ENCODE results near the gene CRIP3.
A peak's percentile ranks its signal among the peaks of the same experiment; 100 is the strongest.
"Not testable (repeated sequence)": the region's sequence is repeated elsewhere in the genome, so short reads cannot be mapped to it uniquely, and the experiment has no call there.

CRIP3 gene

DNA sequence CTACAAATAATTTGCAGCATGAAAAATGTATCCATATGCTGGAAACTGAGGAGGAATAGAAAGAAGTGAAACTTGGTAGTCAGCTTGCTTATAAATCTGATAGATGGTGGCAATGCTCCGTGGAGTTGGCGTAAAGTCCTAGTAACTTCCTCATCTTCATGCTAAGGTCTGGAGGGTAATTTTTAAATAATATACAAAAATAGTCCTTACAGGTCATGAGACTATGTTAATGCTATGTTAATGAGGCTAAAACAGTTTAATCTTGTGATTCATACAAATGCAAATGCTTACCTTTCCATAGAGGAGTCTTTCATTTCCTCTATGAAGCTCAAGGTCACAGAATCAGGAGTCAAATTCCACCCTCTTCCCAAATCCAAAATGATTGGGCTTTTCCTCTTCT, 9.4 kb upstream of the CRIP3 start:
- Mint-ChIP-seq H3K4me3 (no peak overlapping the region), H3K27me3 (no peaks in the 10 kb centered on the region), H3K9me3 (ENCODE audit: low read depth) (no peaks in the 10 kb centered on the region), H3K36me3 (peaks cover 2% of the 10 kb centered on the region), H3K27ac (no peak overlapping the region), H3K4me1 (ENCODE audit: low read depth) (no peaks in the 10 kb centered on the region)

DNA sequence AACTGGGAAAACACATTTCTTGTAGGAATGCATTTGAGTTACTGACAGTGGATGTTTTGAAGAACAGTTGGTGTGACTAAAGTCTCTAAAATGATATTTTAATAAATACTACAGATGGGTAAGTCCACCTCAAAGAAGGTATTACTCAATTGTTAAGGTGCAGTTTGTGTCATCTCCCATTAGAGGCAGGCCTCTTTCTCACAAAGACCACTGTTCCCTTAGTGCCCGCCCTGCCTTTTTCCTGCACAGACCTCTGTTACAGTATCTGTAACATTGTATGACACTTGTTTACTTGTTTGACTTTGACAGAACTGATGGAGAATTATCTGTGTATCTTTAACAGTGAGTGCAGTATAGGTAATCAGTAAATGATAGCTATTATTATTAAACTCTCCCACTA, 5.2 kb upstream of the CRIP3 start:
- H3K4me1 Mint-ChIP-seq (ENCODE audit: low read depth), result peaks cover 5% of the 10 kb centered on the region
- no peak overlapping the region for H3K27ac Mint-ChIP-seq
- no peaks in the 10 kb centered on the region for H3K27me3 Mint-ChIP-seq
- H3K36me3 Mint-ChIP-seq, result peaks cover 2% of the 10 kb centered on the region
- H3K9me3 Mint-ChIP-seq (ENCODE audit: low read depth), result no peaks in the 10 kb centered on the region
- H3K4me3 Mint-ChIP-seq, result no peak overlapping the region

DNA sequence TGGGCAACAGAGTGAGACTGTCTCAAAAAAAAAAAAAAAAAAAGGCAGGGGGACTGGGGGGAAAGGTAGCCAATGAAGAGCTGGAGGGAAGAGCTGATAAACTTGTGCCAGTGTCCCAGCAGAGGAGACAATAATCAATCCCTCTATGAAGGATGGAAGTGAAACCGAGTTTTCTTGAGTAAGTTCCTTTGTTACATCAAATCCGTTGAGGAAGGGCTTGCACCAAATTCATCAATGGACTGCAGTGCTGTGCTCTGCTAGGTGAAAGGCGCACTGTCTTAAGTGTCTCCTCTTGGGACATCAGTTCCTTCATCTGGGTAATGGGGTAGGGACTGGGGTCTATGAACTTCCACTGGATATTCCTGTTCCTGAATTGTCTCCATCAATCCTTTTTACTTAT, 3.0 kb upstream of the CRIP3 start:
- no peaks in the 10 kb centered on the region for H3K9me3 Mint-ChIP-seq (ENCODE audit: low read depth)
- H3K27me3 Mint-ChIP-seq, result no peaks in the 10 kb centered on the region
- H3K27ac Mint-ChIP-seq, result no peak overlapping the region
- H3K4me3 Mint-ChIP-seq, result no peak overlapping the region
- peaks cover 10% of the 10 kb centered on the region for H3K4me1 Mint-ChIP-seq (ENCODE audit: low read depth)
- no peaks in the 10 kb centered on the region for H3K36me3 Mint-ChIP-seq

DNA sequence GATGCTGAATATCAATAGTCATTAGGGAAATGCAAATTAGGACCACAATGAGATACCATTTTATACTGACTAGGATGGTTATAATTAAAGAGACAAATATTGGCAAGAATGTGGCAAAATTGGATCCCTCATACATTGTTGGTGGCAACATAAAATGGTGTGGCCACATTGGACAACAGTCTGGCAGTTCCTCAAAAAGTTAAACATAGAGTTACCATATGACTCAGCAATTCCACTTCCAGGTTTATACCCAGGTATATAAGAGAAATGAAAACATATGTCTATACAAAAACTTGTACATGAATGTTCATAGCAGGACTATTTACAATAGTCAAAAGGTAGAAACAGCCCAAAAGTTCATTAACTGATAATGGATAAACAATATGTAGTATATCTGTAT, 2.0 kb upstream of the CRIP3 start:
- peaks cover 10% of the 10 kb centered on the region for H3K4me1 Mint-ChIP-seq (ENCODE audit: low read depth)
- H3K4me3 Mint-ChIP-seq, result no peak overlapping the region
- H3K9me3 Mint-ChIP-seq (ENCODE audit: low read depth), result no peaks in the 10 kb centered on the region
- H3K27ac Mint-ChIP-seq, result no peak overlapping the region
- H3K36me3 Mint-ChIP-seq, result no peaks in the 10 kb centered on the region
- H3K27me3 Mint-ChIP-seq, result no peaks in the 10 kb centered on the region

DNA sequence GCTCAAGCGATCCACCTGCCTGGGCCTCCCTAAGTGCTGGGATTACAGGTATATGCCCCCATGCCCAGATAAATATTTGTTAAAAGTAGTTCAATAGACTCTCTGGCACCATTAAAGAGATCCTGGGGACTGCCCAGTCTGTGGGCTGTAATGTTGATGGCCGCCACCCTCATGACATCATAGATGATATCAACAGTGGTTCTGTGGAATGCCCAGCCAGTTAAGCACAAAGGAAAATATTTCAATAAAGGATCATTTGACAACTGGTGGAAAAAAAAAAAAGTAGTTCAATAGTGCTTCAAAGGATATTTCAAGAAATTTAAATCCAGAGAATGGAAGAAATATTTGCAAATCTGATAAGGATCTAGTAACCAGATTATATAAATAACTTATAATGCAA, 1.5 kb upstream of the CRIP3 start:
- peaks cover 10% of the 10 kb centered on the region for H3K4me1 Mint-ChIP-seq (ENCODE audit: low read depth)
- no peaks in the 10 kb centered on the region for H3K36me3 Mint-ChIP-seq
- no peak overlapping the region for H3K4me3 Mint-ChIP-seq
- H3K27me3 Mint-ChIP-seq, result no peaks in the 10 kb centered on the region
- no peak overlapping the region for H3K27ac Mint-ChIP-seq
- no peaks in the 10 kb centered on the region for H3K9me3 Mint-ChIP-seq (ENCODE audit: low read depth)

DNA sequence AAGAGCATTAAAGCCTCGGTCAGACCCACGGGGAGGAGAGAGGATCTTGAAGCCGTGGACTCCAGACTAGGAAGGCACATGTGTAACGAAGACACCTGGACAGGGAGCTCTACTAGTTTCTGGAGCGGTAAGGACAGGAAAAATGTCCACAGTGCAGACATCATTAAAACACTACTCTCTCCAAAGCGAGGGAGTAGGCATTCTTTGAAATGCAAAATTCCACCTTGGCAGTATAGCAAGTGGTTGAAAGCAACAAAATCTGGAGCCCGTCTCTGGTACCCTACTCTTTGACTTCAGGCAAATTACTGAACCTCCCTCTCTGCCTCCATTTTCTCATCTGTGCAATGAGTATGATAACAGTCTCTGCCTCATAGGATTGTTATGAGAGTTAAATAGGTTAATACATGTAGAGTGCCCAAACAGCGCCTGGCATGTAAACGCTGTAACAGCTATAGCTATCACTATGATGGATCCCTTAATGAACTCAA, 408 bp upstream of the CRIP3 start:
- no peak overlapping the region for H3K27ac Mint-ChIP-seq

DNA sequence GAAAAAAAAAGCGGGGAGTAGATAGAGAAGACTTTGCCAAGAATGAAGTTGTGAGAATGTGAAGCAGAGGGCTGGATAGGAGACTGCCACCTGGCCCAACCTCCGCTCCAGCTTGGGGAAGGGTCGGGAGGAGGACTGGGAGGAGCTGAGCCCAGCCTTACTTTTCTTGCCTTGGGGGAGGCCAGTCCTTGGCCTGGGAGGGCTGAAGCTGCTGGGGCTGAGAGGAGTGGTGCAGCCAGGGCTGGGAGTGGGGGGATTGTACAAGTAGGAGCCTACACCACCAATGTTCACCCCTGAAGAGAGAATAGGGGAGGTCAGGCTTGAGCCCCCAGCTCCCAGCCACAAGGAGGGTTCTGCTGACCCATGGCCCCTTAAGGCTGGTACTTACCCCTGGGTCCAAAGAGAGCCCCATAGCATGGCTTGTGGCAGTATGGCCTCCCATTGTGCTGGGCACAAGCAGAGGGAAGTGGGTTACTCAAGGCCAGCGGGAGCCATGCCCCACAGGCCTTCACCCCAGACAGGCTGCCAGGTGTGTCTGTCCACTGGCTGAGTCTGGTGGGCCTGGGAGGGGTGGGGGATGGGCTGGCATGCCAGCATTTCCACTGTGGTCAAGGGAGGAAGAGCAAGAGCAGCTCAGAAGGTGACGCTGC, 1.1 kb downstream of the CRIP3 start:
- Mint-ChIP-seq H3K27me3 (no peaks in the 10 kb centered on the region), H3K9me3 (ENCODE audit: low read depth) (no peaks in the 10 kb centered on the region), H3K4me3 (peak overlapping the region; percentile 61), H3K4me1 (ENCODE audit: low read depth) (peaks cover 10% of the 10 kb centered on the region), H3K36me3 (no peaks in the 10 kb centered on the region), H3K27ac (no peak overlapping the region)

More for the DNA sequence above, 408 bp upstream of the CRIP3 start:
- Mint-ChIP-seq H3K4me3 (peak overlapping the region; percentile 83), H3K27me3 (no peaks in the 10 kb centered on the region), H3K36me3 (no peaks in the 10 kb centered on the region), H3K9me3 (ENCODE audit: low read depth) (no peaks in the 10 kb centered on the region), H3K4me1 (ENCODE audit: low read depth) (peaks cover 10% of the 10 kb centered on the region)

DNA sequence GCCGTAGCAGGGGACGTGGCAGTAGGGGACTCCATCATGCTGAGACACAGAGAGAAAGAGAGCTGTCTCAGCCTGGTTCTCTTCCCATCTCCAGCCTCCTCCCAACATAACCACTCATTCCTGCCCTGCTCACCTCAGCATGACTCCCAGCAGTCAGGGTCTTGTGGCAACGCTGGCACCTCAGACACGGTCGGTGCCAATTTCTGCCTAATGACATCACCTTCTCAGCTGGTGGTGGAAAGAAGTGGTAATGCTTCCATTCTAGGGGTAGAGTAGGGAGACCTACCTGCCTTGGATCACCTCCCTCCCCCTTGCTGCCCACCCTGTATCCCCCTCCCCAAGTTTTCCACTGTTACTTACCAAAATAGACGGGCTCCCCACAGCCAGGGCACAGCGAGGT, 2.5 kb downstream of the CRIP3 start:
- Mint-ChIP-seq H3K36me3 (no peaks in the 10 kb centered on the region), H3K27ac (no peak overlapping the region), H3K4me3 (no peak overlapping the region), H3K9me3 (ENCODE audit: low read depth) (no peaks in the 10 kb centered on the region), H3K27me3 (no peaks in the 10 kb centered on the region), H3K4me1 (ENCODE audit: low read depth) (peaks cover 10% of the 10 kb centered on the region)

DNA sequence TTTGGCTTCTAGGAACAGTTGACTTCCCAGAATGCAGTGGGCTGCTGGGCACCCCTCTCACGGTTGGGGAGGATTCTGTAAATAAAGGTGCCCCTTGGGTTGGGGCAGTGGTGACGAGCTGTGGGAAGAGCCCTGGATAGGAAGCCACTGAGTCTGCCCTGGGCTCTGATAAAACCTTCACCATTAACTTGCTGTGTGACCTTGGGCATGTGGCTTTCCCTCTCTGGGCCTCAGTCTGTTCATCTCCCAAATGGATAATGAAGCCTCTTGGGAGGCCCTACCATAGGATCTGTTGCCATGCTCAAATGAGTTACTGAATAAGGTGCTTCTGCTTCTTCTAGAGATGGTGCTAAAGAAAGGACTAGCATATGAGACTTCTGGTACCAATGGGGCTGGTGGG, 3.7 kb downstream of the CRIP3 start:
- H3K27me3 Mint-ChIP-seq, result no peaks in the 10 kb centered on the region
- no peak overlapping the region for H3K4me3 Mint-ChIP-seq
- no peak overlapping the region for H3K27ac Mint-ChIP-seq
- H3K9me3 Mint-ChIP-seq (ENCODE audit: low read depth), result no peaks in the 10 kb centered on the region
- peaks cover 10% of the 10 kb centered on the region for H3K4me1 Mint-ChIP-seq (ENCODE audit: low read depth)
- H3K36me3 Mint-ChIP-seq, result no peaks in the 10 kb centered on the region

DNA sequence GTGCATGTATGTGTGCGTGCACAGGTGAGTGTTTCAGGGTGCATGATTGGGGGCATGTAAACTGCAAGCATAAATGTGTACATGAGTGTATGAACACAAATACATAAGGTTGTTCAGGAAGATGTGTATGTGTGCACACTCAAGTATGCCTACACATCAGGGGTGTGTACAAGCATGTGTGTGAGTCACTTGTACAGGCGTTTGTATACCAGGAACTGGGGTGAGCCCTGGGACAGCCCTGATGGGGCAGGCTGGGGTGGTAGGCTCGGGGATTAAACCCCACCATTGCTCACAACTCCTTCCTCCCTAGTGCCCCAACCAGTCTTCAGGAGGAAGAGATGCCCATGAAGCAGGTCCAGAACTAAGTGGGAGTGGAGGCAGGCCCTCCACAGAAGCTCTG, 4.3 kb downstream of the CRIP3 start:
- Mint-ChIP-seq H3K4me1 (ENCODE audit: low read depth) (peaks cover 10% of the 10 kb centered on the region), H3K27me3 (no peaks in the 10 kb centered on the region), H3K36me3 (no peaks in the 10 kb centered on the region), H3K9me3 (ENCODE audit: low read depth) (no peaks in the 10 kb centered on the region), H3K4me3 (no peak overlapping the region), H3K27ac (no peak overlapping the region)

DNA sequence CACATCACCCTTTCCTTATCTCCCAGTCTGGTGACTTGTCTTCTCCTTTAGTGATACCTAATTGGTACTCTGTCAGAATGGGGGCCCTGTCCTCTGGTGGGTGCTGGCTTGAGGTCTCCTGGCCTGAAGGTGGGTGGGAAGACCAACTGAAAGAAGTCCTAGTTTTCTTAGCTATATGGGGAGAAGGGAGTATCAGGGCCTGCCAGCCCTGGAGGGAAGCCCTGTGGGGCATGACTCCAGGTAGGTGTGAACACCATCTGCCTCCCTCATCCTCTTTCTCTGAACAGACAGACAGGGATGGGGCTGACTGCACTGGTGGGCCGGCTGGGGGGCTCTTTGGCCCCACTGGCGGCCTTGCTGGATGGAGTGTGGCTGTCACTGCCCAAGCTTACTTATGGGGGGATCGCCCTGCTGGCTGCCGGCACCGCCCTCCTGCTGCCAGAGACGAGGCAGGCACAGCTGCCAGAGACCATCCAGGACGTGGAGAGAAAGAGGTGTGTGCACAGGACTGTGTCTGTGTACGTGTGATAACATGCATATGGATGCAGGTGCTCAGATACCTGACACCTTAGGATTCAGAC, 4.8 kb downstream of the CRIP3 start:
- H3K4me3 Mint-ChIP-seq, result no peak overlapping the region
- peaks cover 5% of the 10 kb centered on the region for H3K4me1 Mint-ChIP-seq (ENCODE audit: low read depth)
- H3K9me3 Mint-ChIP-seq (ENCODE audit: low read depth), result no peaks in the 10 kb centered on the region

DNA sequence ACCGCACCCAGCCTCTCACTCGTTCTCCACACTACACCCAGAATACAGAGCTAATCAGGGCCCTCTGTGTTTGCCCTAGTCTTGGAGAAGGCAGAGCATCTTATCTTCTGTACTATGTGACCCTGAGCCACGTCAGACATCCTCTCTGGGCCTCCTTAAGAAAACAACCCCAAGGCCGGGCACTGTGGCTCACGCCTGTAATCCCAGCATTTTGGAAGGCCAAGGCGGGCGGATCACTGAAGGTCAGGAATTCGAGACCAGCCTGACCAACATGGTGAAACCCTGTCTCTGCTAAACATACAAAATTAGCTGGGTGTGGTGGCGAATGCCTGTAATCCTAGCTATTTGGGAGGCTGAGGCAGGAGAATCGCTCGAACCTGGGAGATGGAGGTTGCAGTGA, 5.6 kb downstream of the CRIP3 start:
- H3K4me3 Mint-ChIP-seq; H3K9me3 Mint-ChIP-seq (ENCODE audit: low read depth); H3K4me1 Mint-ChIP-seq (ENCODE audit: low read depth); H3K27me3 Mint-ChIP-seq; H3K36me3 Mint-ChIP-seq; H3K27ac Mint-ChIP-seq: not testable (repeated sequence)

More for the DNA sequence above, 4.8 kb downstream of the CRIP3 start:
- no peak overlapping the region for H3K27ac Mint-ChIP-seq
- H3K36me3 Mint-ChIP-seq, result no peaks in the 10 kb centered on the region
- H3K27me3 Mint-ChIP-seq, result peaks cover under 1% of the 10 kb centered on the region

DNA sequence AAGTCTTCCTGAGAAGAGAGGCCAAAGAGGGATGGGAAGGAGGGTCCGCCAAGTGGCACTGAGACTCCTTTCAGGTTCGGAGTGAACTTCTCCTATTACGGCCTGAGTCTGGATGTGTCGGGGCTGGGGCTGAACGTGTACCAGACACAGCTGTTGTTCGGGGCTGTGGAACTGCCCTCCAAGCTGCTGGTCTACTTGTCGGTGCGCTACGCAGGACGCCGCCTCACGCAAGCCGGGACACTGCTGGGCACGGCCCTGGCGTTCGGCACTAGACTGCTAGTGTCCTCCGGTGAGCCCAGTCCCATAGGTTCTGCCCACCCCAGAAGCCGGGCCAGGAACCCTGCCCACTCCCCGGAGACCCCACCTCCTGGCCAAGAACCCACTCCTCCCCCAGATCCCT, 6.5 kb downstream of the CRIP3 start:
- Mint-ChIP-seq H3K9me3 (ENCODE audit: low read depth) (no peaks in the 10 kb centered on the region), H3K27ac (no peak overlapping the region), H3K4me3 (no peak overlapping the region), H3K36me3 (no peaks in the 10 kb centered on the region), H3K4me1 (ENCODE audit: low read depth) (no peaks in the 10 kb centered on the region), H3K27me3 (peaks cover 2% of the 10 kb centered on the region)

DNA sequence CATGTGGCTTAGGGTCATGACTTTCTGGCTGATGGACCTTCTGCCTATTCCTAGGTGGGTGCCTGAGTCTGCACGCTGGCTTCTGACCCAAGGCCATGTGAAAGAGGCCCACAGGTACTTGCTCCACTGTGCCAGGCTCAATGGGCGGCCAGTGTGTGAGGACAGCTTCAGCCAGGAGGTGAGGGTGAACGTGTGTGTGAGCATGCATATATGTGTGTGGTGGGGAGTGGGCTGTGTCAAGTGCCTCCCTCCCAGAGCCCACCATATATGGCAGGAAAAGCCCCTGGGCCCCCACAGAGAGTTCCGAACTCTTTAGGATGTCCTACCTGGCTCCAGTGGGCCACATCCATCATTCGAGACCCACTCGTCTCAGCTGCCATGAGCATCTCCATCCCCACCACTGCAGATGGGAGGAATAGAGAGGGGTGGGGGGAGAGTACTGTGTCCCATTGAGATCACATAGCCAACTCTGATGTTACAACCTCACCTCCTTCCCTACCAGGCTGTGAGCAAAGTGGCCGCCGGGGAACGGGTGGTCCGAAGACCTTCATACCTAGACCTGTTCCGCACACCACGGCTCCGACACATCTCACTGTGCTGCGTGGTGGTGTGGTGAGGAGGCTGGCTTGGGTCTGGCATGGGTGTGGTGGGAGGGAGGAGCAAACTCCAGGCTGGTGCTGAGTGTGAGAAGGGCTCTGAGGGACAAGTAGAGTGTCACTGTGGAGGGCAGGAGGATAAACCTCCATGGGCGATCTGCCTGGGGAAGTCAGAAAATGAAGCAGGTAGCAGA, 7.3 kb downstream of the CRIP3 start:
- Mint-ChIP-seq H3K4me3 (no peak overlapping the region), H3K4me1 (ENCODE audit: low read depth) (no peaks in the 10 kb centered on the region), H3K27ac (no peak overlapping the region), H3K27me3 (peaks cover 3% of the 10 kb centered on the region), H3K9me3 (ENCODE audit: low read depth) (no peaks in the 10 kb centered on the region), H3K36me3 (no peaks in the 10 kb centered on the region)

Data from activated naive CD8-positive, alpha-beta T cell (primary cell).